HT1080 (cell line): ENCODE data around the gene CETN1. TPM values are rescaled to one million over a fixed set of nuclear protein-coding genes. Genes with fewer than 3 reads are reported as not detected.

ENCODE experiments used
- DNase-seq: peaks from one replicate; pipeline ENCODE4 v3.0.0-alpha.2; 2015; ENCODE audit warnings: low read depth
- total RNA-seq: library from RNA; depleted of rRNA; stranded (reverse); fragments of >200 nt; shearing (Covaris generic); gene quantifications from 2 replicates; pipeline ENCODE4 v1.2.3, GENCODE V29; 2014

Gene CETN1
- total RNA-seq, 1 experiment from 2014 or later, result not detected

DNA sequence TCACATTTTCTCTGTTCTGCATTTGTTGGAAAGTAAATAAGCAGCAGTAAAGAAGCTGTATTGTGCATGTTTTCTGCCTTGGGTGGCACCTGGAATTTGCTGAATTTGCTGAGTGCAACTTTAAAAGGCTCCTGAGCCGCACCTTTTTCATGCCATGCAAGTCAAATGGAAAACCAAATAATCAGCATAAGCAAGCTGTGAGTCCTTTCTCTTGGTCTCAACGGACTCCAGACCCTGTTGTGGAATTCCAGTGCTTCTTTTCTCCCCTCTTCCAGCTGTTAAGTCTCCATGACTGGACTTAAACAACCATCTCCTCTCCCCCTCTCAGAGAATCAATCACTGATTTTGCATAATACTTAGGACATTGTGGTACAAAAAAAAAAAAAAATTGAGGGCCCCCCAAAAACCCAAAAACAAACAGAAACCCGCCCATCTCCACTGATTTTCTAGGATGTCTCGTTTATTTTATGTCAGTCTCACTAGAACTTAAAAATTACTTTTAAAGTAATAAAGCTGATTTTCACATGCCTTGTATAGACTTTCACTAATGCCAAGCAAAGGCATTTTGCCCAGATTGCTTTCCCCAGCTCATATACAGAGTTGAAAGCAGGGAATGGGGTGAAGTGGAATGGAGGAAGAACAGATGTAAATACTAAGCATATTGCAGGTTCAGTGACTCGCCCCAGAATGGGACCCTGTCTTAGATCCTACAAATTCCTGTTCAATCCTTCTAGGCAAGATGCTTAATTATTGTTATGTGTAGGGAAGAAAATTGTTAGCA, 5.1 kb upstream of the CETN1 start:
- DNase-seq, result no peak

DNA sequence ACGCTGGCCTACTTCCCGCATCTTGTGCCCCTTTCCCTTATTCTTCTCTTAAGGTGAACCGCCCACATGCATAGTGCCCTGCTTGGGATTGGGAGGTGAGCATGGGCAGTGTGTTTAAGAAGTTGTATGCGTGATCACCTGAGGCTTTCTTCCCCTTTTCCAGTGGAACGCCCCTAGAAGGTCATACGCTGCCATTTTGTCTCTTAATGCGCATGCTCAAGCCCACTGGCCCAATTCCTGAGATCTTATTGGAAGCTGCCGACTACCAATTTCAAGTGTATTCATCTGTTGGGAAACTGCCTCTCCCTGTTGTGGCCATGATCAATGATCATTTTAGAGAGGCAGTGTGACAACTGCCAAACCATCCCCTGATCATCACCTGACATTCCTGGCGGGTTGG, 3.3 kb upstream of the CETN1 start:
- DNase-seq, result no peak

DNA sequence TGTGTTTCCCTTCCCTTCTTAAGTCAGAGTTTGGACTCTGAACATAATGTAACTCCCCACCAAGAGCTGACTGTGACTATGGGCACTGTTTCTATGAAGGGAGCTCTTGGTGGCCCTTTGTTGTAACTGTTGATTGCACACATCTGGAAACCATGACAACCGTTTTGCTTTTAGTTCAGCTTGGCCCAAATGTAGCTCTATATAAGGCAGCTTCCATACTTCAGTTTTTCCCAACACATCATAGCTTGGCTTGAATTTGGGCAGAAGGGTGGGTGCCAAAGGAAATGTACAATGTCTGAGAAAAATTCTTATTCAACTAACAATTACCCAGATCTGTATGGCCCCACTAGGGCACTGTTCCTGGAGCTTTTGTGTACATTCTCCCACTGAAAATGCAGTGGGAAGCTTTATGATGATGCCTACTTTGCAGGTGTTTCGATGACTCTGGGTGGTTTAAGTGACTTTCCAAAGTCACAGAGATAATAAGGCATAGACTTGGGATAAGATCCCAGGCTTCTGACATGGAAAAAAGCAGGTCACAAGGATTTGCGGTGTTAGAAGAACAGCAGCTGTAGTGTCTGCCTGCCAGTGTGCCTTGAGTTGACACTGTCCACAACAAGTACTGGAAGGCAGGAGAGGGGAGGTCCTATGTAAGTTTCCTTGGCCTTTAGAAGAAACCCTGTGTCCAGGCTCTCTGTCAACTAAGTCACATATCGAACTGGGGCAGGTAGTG, 2.4 kb upstream of the CETN1 start:
- no peak for DNase-seq

DNA sequence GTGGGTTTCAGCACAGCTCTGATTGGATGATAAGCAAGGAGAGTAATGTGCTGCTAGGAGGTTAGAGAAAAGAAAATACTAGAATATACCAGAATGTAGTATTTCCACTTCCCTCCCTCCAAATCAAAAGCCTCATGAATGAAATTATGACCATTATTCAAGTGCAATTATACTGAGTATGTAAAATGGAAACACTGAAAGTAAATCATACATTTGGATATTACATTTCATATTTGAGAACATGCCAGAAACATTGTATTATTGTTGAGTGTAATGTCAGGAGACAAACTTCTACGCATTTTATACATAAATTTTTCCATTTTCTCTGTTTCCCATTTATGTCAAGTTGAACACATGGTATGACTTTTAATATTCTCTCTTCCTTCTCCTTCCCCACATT, 942 bp upstream of the CETN1 start:
- no peak for DNase-seq

DNA sequence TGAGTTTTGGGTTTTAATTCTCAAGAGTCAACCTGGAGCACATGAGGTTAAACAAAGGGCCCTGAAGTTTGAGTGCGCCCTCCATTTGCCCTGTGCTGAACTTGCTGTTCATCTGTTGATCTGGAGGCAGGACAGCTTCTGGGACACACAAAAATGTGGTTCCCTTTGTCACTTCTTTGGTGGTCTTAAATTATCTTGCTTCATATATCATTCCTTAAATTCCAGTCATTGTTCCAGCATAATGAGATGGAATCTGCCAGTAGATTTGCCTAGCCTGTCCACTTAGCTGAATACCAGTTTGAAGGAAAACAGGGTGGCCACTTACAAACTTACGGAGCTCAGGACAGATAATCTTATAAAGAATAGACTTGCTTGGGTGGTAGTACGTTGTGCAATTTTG, 916 bp downstream of the CETN1 start:
- DNase-seq, result no peak

DNA sequence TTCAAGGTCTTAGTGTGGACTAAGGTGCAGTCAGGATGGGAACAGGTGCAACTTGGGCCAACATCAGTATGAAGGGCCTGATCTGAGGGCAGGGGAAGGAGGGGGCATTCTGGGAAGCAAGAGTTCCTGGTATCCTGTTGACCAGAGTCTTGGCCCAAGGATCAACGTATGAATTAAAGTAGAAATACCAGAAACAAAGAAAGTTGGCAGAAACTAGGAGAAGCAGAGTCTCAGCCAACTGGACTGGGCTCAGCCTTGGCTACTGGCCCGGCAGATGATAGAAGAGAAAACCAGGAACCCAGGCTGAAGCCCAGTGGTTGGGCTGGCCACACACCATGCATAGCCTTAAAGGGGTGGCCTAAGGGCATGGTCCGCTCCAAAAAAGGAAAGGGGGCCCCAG, 2.3 kb downstream of the CETN1 start:
- DNase-seq, result no peak

DNA sequence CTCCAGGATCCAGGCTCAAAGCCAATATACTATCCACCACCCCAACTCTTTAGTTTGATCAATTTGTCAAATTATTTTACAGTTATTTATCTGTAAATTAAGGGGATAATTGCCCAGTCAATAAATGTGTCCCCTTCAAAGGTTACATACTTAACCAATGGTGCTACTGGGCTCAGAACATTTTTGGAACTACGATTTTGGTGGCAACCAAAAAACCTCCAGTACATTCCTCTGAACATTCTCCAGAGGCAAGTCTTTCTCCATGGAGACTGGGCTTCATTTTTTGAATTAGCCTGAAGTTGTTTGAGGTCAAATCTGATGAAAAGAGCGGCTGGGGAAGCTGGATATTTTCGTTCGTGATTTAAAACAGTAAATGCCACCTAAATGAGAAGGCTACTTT, 14.9 kb downstream of the CETN1 start:
- no peak for DNase-seq

DNA sequence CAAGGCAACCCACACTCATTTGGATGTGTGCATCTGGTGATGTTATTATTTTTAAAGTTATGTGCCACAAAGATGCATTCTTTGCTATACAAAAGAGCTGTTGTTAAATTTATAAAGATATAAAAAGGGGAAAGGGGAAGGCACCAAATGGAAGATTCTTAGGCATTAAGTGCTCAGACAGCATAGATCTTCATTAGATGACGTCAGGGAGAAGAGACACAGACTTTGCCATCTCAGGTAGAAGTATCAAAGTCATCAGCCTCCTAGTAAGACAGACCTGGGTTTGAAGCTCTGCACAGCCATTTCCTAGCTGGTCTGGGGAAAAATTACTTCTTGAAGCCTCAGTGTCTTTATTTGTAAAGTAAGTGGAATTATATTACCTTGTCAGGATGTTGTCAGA, 15.4 kb downstream of the CETN1 start:
- DNase-seq, result no peak

DNA sequence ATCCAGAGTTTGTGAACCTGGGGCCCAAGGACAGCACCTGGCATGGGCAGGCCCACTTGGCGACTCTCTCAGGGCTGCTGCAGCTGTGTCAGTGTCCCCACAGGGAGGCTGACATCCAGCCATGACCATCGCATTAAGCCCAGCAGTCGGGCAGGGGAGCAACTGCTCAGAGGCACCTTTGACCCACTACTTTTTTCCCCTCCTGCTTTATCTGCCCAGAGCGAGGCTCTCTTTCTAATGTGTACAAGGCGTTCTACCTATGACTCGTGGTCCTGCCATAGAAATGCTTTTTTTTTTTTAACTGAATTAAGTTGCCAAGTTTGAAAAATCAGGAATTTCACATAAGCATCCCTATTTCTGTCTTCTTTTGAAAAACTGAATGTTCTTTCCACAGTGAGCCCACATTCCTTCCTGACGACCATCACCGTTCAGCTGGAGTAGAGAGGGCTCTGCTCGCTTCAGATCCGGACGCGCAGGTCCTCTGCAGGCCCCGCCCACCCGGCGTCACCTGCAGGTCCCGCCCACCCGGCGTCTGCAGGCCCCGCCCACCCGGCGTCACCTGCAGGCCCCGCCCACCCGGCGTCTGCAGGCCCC, 16.2 kb downstream of the CETN1 start:
- no peak for DNase-seq

DNA sequence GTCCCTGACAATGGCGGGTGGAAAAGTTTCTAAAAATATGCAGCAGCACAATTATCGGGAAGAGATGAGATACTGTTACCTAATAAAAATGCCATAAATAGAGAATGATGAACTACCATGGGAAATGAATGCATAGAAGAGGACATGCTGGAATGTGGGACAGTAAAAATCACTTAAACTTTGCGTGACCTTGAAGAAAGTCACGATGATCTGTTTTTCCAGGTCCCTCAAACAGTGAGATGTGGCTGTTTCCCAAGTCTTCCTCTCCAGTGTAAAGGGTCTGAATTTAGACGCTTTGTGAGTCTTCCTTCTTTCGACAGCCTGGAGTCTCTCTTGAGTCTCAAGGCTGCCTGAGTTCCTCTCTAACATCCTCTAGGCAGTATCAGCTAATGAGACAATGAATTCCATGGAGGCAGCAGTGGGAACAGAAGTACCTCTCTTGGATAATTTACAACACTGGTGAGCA, 18.0 kb downstream of the CETN1 start:
- no peak for DNase-seq

DNA sequence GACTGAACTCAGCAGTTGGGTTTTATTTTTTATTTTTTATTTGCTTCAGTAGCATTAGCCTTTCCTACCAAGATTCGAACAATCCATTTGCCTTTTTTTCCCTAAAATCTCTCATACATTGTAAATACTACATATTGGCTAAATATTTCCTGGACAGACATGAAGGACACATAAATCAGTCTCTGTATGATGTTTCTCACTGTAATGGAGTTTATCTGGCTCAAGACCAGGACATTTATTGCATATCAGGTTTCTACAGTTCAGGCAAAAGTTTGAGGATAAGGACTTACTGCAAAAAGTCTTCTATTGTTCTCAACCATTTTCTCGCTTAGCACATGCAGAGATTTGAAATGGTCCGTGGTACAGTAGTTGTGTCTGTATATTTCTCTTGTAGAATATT, 19.9 kb downstream of the CETN1 start:
- DNase-seq, result no peak

DNA sequence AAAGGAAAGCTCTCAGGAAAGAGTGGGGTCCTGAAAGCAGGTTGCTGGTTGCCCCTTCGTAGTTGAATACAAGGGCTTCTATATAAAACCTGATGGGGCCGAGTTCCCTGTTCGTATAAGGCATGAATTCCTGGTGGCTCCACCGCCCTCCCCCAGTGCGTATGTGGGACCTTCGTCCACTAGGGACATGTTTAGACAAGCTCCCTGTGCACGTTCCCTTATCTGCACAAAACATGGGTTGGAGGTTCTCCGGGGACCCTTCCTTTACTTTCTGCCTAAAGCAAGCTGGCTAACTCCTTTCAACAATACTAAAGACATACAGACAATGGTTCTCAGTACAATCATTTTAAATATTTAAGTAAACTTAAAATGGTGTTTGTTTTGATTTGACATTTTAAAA, 24.6 kb downstream of the CETN1 start:
- DNase-seq, result no peak

DNA sequence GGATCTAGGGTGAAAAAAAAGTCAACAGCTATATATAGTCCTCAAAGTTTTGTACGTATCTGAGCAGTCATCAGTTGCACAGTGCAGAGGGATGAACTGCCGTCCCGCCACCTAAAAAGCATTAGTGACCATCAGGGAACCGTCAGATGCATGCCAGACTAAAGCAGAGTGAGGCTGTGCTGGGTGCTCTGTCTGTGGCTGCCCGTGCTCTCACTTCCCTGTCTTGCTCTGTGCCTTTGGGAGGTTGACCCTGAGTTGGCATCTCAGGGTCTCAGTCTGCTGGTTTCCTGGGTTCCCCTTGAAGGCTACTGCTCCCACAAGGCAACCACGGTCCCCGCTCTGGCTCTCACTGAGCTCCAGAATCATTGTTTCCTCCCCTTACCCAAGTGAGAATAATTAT, 27.8 kb downstream of the CETN1 start:
- no peak for DNase-seq

DNA sequence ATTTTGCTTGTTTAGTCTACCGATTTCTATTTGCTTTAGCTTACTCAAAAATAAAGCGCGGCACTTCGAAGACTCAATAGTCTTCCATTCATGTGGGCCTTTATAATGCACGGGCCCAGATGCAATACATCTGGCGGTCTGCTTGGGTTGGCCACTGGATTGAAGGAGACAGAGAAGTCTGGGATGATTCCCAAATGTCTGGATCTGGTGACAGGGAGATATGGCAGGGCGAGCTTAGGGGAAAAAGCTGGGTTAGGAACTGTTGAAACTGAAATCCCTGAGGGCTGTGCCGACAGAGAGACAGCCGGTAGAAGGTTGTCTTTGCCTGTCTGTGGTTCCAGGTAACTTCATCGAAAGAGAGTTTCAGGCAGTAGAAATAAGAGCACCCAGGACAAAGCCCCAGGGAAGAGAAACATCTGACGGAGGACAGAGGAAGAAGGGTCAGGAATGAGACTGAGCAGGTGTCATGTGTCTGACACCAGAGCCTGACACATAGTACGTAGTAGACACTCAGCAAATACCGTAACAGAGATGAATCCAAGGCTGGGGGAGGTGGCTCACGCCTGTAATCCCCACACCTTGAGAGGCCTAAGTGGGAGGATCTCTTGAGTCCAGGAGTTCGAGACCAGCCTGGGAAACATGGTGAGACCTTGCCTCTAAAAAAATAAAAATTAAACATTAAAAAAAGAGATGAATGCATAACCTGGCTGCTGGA, 30.2 kb downstream of the CETN1 start:
- no peak for DNase-seq

DNA sequence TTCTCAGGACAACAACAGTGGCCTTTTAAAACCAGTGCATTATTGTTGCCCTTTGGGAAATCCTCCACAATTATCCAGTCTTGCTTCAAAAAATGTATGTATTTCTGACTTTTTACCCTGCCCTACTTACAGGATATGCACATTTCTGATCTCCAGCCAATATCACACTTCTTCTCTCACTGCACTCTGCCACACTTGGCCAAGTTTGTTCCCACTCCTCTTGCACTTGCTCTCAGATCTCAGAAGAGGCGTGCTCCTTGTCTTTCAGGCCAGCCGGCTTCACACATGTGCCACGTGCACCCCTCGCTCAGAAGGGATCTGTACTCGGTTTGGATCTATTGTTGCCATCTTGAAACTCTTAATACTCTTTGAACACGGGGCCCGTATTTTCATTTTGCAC, 32.0 kb downstream of the CETN1 start:
- DNase-seq, result no peak

DNA sequence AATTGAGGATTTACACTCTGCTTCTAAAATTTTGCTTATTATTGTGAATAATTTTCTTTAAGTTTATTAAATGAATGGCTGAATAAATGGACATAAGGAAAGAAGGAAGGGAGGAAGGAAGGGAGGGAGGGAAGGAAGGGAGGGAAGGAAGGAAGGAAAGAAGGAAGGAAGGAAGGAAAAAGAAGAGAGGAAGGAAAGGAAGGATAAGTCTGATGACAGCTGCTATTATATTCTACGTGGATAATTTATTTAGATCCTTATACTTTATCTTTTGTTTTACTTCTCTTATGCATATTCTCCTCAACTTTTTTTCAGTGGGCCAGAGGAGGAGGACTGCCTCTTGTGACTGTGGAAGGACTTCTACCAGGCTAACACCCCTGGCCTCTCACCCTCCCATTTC, 34.0 kb downstream of the CETN1 start:
- DNase-seq, result no peak

DNA sequence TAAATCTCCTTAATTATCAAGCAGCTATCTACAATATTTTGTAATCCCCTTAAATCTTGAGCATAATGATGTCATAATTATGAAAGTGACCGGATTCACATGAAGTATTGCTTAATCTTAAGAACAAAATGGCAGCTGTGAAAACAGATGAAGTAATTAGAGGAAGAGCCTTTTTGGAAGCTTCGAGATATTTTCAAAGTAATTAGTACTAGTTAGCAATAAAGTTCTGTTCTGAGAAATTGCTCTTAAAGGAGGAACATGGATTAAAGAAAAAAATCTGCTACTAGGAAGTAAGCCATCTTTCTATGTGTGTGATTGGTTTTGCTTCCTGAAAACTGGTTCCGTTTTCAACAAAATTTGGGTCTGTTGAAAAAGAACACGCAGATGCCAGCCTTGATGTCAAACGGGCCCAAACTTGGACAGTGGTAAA, 34.9 kb downstream of the CETN1 start:
- DNase-seq, result no peak

DNA sequence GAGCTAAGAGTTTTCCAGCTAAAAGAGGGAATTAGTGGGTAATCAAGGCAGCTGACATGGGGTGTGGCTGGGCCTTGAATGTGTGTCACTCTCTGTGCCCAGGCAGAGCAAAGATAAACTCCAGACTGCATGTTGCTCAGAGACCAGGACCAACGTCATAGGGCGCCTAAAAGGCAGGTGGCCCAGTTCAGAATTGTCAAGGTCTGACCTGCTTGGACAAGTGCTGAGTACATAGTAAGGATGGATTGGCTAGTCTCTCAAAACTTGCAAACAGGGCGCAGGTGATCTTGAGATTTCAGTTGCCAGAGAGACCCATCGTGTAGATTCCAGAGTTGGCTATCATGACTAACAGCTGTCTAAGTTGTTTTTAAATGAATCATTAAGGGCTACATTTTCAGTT, 35.6 kb downstream of the CETN1 start:
- no peak for DNase-seq

DNA sequence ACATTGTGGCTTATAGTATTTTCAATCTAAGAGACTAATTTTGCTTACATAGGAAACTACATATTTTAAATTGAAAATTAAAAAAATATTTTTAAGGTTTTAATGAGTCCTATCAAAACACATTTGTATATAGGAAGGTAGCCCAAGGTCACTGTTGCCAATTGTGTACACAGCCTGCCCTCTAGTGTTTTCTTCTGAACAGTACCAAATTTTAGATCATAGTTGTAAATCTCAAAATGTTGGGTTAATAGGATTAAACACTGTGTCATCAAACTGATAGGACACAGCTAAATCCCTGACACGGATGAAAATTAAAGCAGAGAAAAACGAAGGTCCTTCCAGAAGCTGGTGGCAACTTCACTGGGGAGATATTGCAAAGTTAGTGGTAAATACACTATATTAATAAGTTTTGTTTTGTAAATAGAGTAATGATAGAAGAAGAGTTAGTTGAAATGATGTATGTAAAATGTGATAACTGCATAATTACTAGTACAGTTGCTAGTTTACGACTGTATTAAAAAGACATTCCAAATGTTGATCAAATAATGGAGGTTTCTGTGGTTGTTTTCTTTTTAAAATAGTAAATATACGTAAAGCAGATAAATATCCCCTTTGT, 36.3 kb downstream of the CETN1 start:
- peak; percentile 25 for DNase-seq

DNA sequence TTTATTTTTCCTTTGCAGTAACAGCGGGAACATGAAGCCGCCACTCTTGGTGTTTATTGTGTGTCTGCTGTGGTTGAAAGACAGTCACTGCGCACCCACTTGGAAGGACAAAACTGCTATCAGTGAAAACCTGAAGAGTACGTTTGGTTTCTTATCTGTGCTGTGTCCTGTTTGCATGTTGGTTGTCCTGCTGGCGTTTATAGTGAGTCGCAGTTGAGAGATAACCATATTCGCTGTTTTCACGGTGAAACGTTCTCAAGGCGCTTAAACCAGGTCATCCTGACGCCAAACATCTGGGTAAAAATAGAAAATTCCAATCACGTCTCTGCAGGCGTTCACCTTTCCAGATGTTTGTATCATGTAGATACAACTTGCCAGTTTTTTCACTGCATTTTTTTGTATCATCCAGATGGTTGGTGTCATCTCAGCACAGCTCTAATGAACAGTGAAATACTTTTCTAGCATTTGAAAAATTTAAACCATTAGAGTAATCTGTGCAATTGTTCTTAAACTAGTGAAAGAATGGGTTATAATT, 37.9 kb downstream of the CETN1 start:
- no peak for DNase-seq

DNA sequence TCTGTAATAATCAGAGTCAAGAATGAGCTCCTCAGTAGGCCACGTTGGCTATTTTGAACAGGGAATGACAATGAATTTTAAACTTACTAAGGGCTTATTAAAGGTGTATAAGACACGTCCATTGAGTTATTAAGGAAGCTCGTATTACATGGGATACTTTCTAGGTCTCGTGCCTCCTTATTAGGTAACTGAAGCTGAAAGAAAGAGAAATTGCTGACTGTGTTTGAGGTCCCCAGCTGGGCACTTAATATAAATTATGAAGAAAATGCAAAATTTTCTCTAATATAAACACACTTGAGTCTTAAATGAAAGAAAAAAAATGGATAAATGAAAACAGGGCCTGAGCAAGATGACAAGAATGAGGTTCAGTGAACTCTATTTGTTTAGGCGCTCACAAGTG, 38.4 kb downstream of the CETN1 start:
- no peak for DNase-seq
